Choroid plexus epithelial cell (primary cell): Measurements from ENCODE around the gene H6PD.

Experiments
- DNase-seq: peaks from one replicate; pipeline ENCODE4 v3.0.0-alpha.2; 2010; ENCODE audit warnings: low read depth
- H3K4me3 ChIP-seq: 2 replicates; pipeline ENCODE4 v1.5.1; 2011; ENCODE audit warnings: low read depth, mild to moderate bottlenecking, control low read depth, low read length, moderate library complexity
- TF ChIP-seq, protein P1 (sequence below): conservative IDR thresholded peaks from 2 replicates; pipeline ENCODE4 v1.5.1; 2011; ENCODE audit warnings: low read depth, mild to moderate bottlenecking, control low read depth, inconsistent platforms, low read length, moderate library complexity

H6PD gene

GRCh38 chr1:9311479-9311878, 76.9 kb downstream of the H6PD start:
- TF ChIP-seq, protein P1, sequence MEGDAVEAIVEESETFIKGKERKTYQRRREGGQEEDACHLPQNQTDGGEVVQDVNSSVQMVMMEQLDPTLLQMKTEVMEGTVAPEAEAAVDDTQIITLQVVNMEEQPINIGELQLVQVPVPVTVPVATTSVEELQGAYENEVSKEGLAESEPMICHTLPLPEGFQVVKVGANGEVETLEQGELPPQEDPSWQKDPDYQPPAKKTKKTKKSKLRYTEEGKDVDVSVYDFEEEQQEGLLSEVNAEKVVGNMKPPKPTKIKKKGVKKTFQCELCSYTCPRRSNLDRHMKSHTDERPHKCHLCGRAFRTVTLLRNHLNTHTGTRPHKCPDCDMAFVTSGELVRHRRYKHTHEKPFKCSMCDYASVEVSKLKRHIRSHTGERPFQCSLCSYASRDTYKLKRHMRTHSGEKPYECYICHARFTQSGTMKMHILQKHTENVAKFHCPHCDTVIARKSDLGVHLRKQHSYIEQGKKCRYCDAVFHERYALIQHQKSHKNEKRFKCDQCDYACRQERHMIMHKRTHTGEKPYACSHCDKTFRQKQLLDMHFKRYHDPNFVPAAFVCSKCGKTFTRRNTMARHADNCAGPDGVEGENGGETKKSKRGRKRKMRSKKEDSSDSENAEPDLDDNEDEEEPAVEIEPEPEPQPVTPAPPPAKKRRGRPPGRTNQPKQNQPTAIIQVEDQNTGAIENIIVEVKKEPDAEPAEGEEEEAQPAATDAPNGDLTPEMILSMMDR: no peak
- no peak overlapping the region for H3K4me3 ChIP-seq
- no peak for DNase-seq

DNA sequence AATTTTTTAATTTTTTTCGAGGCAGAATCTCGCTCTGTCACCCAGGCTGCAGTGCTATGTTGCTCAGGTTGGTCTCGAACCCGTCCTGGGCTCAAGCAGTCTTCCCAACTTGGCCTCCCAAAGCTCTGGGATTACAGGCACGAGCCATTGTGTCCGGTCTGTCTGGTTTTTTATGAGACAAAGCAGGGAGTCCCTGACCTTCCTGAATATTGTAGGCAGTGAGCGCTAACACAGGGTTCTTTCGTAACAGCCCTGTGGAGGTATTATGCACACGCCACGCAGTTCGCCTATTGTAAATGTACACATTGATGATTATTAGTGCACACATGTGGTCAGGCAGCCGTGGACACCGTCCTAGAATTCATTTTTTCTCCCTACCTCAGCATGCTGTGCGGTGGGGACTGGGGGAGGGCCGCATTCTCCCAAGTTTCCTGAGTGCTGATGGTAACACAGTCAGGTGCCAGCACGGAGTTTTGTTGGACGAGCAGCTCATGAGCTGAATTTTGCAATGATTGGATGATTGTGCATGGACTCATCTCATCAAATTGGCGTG, 77.7 kb downstream of the H6PD start:
- TF ChIP-seq, protein P1: no peak
- no peak for DNase-seq
- no peak overlapping the region for H3K4me3 ChIP-seq

DNA sequence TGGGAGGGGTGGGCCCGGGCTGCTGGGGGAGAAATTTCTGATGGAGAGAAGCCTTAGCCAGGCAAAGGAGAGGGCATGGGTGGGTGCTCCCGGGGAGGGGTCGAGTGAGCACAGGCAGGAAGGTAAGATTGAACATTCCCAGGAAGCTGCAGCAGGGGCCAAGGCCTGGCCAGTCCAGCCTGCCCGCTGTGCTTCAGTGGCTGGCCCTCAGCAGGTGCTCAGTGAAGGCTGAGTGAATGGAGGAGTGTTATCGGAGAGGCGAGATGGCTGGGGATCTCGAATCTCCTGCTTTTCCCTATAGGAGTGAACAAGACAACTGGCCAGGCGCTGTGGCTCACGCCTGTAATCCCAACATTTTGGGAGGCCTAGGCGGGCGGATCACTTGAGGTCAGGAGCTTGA, 79.0 kb downstream of the H6PD start:
- no peak for DNase-seq
- TF ChIP-seq, protein P1: no peak
- no peak overlapping the region for H3K4me3 ChIP-seq

- TF ChIP-seq, protein P1: no peak
- H3K4me3 ChIP-seq: no peak overlapping the region
- DNase-seq: no peak
Measured at GRCh38 chr1:9314111-9314510, 79.5 kb downstream of the H6PD start.

GRCh38 chr1:9314711-9315379, 80.3 kb downstream of the H6PD start:
- TF ChIP-seq, protein P1: no peak
- no peak for DNase-seq

GRCh38 chr1:9315411-9316079, 81.0 kb downstream of the H6PD start:
- TF ChIP-seq, protein P1: no peak
- no peak overlapping the region for H3K4me3 ChIP-seq
- DNase-seq: peak; percentile 94

More at GRCh38 chr1:9314711-9315379, 80.3 kb downstream of the H6PD start:
- H3K4me3 ChIP-seq: no peak overlapping the region
